CD4-positive, alpha-beta T cell treated with Interleukin-15 for 4 hours (primary cell): ENCODE results near the gene GSN.
"Not testable (repeated sequence)": the region's sequence is repeated elsewhere in the genome, so short reads cannot be mapped to it uniquely, and the experiment has no call there.

ENCODE experiments used
- DNase-seq: peaks from one replicate; pipeline ENCODE4 v3.0.0-alpha.2; 2020; ENCODE audit warnings: low spot score

Gene GSN

GRCh38 chr9:121288673-121289025 is 20.7 kb downstream of the GSN start:
- DNase-seq: no peak

- no peak for DNase-seq
Observed at GRCh38 chr9:121289026-121289771, 21.2 kb downstream of the GSN start.

- DNase-seq: no peak
Observed at GRCh38 chr9:121289772-121290370, 21.9 kb downstream of the GSN start.

GRCh38 chr9:121291536-121291935 is 23.6 kb downstream of the GSN start:
- not testable (repeated sequence) for DNase-seq

- no peak for DNase-seq
Observed at GRCh38 chr9:121292051-121292450, 24.1 kb downstream of the GSN start.

- DNase-seq: no peak
Observed at GRCh38 chr9:121292801-121293241, 24.9 kb downstream of the GSN start.

- DNase-seq: no peak
Observed at GRCh38 chr9:121294151-121294743, 26.3 kb downstream of the GSN start.

GRCh38 chr9:121294866-121295661 is 27.1 kb downstream of the GSN start:
- no peak for DNase-seq

GRCh38 chr9:121295662-121296191 is 27.8 kb downstream of the GSN start:
- no peak for DNase-seq

GRCh38 chr9:121296213-121297127 is 28.5 kb downstream of the GSN start:
- no peak for DNase-seq

GRCh38 chr9:121297389-121297788 is 29.4 kb downstream of the GSN start:
- DNase-seq: no peak

- no peak for DNase-seq
Observed at GRCh38 chr9:121298016-121298538, 30.1 kb downstream of the GSN start.

- no peak for DNase-seq
Observed at GRCh38 chr9:121298689-121299466, 30.9 kb downstream of the GSN start.

GRCh38 chr9:121299467-121300282 is 31.7 kb downstream of the GSN start:
- no peak for DNase-seq

- DNase-seq: no peak
Observed at GRCh38 chr9:121300283-121301119, 32.5 kb downstream of the GSN start.

- no peak for DNase-seq
Observed at GRCh38 chr9:121301881-121302286, 33.9 kb downstream of the GSN start.

GRCh38 chr9:121302341-121302740 is 34.4 kb downstream of the GSN start:
- no peak for DNase-seq

- no peak for DNase-seq
Observed at GRCh38 chr9:121302786-121303185, 34.8 kb downstream of the GSN start.
